GM21576 (cell line): ENCODE measurements around the gene KNTC1.
"Not testable (repeated sequence)": the region's sequence is repeated elsewhere in the genome, so short reads cannot be mapped to it uniquely, and the experiment has no call there.

Experiments
- ATAC-seq: cut with Tn5 transposase; IDR thresholded peaks from one replicate; pipeline ENCODE4 v1.9.1; 2021; ENCODE audit warnings: mild to moderate bottlenecking, moderate library complexity; ENCODE audit not compliant: unreplicated experiment

Gene KNTC1

GRCh38 chr12:122526683-122527477 is at the start of gene KNTC1, which contains the start of gene RSRC2:
Gene KNTC1, plus strand, starts transcription at chr12:122527249. Its CDS starts 2,815 bp downstream, at chr12:122530064.
Gene RSRC2, minus strand, starts transcription at chr12:122526936. Its CDS starts 83 bp downstream, at chr12:122526853.
- ATAC-seq: peak; percentile 93

GRCh38 chr12:122480753-122481152 is 46.3 kb upstream of the KNTC1 start:
- ATAC-seq: no peak

- no peak for ATAC-seq
Measured at GRCh38 chr12:122481861-122482260, 45.2 kb upstream of the KNTC1 start.

- ATAC-seq: no peak
Measured at GRCh38 chr12:122483969-122484368, 43.1 kb upstream of the KNTC1 start.

- ATAC-seq: not testable (repeated sequence)
Measured at GRCh38 chr12:122484385-122484784, 42.7 kb upstream of the KNTC1 start.

- ATAC-seq: not testable (repeated sequence)
Measured at GRCh38 chr12:122486360-122486759, 40.7 kb upstream of the KNTC1 start.

- no peak for ATAC-seq
Measured at GRCh38 chr12:122486805-122487426, 40.1 kb upstream of the KNTC1 start.

- ATAC-seq: not testable (repeated sequence)
Measured at GRCh38 chr12:122487807-122488206, 39.2 kb upstream of the KNTC1 start.

GRCh38 chr12:122489038-122489437 is 38.0 kb upstream of the KNTC1 start:
- no peak for ATAC-seq

GRCh38 chr12:122491991-122492390 is 35.1 kb upstream of the KNTC1 start:
- no peak for ATAC-seq

- ATAC-seq: not testable (repeated sequence)
Measured at GRCh38 chr12:122493222-122493621, 33.8 kb upstream of the KNTC1 start.

GRCh38 chr12:122495258-122495657 is 31.8 kb upstream of the KNTC1 start:
- no peak for ATAC-seq

- ATAC-seq: peak; percentile 11
Measured at GRCh38 chr12:122499991-122500684, 26.9 kb upstream of the KNTC1 start.

GRCh38 chr12:122500685-122501488 is 26.2 kb upstream of the KNTC1 start, which contains the start of gene ZCCHC8:
Gene ZCCHC8, minus strand, starts transcription at chr12:122500932. Its CDS starts 92 bp downstream, at chr12:122500840.
- ATAC-seq: peak; percentile 88

- ATAC-seq: no peak
Measured at GRCh38 chr12:122501489-122501989, 25.5 kb upstream of the KNTC1 start.

- no peak for ATAC-seq
Measured at GRCh38 chr12:122503147-122503751, 23.8 kb upstream of the KNTC1 start.

GRCh38 chr12:122503783-122504590 is 23.1 kb upstream of the KNTC1 start:
- no peak for ATAC-seq

- ATAC-seq: no peak
Measured at GRCh38 chr12:122505419-122506051, 21.5 kb upstream of the KNTC1 start.
